ENCODE results near the gene PSORS1C1.
"Not testable (repeated sequence)": the region's sequence is repeated elsewhere in the genome, so short reads cannot be mapped to it uniquely, and the experiment has no call there.

Gene PSORS1C1

GRCh38 chr6:31180500-31180899 lies 65.9 kb downstream of the PSORS1C1 start:
- peak; percentile 28 for DNase-seq

- DNase-seq, result not testable (repeated sequence)
These were observed 68.7 kb downstream of the PSORS1C1 start for GRCh38 chr6:31183287-31183686.

DNA sequence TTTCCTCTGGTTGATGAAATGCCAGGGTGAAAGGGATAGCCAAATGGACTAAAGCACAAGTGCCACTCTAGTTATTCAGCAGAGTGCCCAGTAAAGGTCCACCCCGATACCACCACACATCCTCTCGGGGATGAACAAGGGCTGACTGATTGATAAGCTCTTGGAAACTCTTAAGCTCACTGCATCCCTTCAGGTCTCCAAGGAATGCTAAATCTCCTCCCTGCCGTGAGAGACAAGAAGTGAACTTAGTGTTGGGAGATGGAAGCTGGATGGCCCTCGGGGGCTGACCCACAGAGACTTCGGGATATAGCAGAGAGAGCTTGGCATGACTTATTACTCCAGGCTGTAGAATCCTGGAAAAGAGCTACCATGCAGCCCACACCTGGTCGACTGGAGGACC lies 69.3 kb downstream of the PSORS1C1 start:
- not testable (repeated sequence) for DNase-seq

DNA sequence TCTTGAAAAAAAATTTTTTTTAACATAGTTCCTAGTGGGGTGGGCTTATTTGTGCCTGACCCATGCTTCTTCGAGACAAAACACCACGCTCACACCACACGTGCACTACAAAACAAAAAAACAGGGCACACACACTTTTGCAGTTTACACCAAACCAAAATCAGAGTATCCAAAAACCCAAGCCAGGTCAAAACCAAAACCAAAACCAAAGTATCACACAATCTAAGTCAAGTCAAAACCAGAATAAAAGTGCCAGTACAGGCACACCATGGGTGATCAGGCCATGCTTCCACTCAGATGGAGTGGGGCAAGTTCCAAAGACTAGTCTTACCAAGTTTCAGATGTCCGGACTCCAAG lies 71.1 kb downstream of the PSORS1C1 start:
- DNase-seq, result not testable (repeated sequence)

GRCh38 chr6:31186052-31186734 lies 71.6 kb downstream of the PSORS1C1 start:
- DNase-seq, result no peak

GRCh38 chr6:31187780-31188194 lies 73.2 kb downstream of the PSORS1C1 start:
- no peak for DNase-seq

DNA sequence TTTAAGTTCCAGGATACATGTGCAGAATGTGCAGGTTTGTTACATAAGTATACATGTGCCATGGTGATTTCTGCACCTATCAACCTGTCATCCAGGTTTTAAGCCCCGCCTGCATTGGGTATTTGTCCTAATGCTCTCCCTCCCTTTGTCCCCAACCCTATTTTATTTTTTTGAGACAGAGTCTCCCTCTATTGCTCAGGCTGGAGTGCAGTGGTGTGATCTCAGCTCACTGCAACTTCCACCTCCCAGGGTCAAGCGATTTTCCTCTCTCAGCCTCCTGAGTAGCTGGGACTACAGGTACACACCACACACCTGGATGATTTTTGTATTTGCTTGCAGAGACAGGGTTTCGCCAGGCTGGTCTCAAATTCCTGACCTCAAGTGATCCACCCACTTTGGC lies 74.6 kb downstream of the PSORS1C1 start:
- DNase-seq, result not testable (repeated sequence)

Data from 8988T (cell line).